Midbrain (tissue), 1 donor: ENCODE measurements around the gene FAAH2.
"Not testable (repeated sequence)": the region's sequence is repeated elsewhere in the genome, so short reads cannot be mapped to it uniquely, and the experiment has no call there.

Experiments used
- DNase-seq: peaks from one replicate; lab custom pipeline; 2025; lab: John Stamatoyannopoulos, UW

The FAAH2 gene

GRCh38 chrX:57286507-57287251 lies at the start of gene FAAH2:
TSS of gene FAAH2 (plus strand) at chrX:57286706. CDS start at chrX:57286826, 120 bp downstream.
- DNase-seq, result no peak

DNA sequence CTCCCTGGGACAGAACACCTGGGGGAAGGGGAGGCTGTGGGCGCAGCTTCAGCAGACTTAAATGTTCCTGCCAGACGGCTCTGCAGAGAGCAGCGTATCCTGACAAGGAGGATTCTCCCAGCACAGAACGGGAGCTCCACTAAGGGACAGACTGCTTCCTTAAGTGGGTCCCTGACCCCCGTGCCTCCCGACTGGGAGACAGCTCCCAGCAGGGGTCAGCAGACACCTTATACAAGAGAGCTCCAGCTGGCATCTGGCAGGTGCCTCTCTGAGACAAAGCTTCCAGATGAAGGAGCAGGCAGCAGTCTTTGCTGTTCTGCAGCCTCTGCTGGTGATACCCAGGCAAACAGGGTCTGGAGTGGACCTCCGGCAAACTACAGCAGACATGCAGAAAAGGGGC lies 44.5 kb upstream of the FAAH2 start:
- no peak for DNase-seq

GRCh38 chrX:57251965-57252364 lies 34.5 kb upstream of the FAAH2 start:
- no peak for DNase-seq

DNA sequence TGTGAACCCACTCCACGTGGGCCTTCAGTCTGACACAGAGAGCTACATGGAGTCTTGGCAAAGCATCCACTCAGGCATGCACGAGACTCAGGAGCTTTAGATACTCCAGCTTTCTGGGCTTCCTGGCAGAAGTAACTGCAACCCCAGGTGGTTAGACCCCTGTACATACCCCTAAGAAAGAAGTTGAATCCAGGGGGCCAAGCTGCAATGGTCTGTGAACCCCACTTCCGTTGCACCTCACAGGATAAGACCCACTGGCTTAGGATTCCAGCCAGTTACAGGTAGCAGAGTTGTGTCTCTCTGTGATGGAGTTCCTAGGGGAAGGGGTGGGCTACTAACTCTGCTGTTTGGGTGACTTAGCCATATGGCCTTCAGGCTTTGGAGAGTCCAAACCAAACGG lies 21.4 kb upstream of the FAAH2 start:
- DNase-seq, result no peak

DNA sequence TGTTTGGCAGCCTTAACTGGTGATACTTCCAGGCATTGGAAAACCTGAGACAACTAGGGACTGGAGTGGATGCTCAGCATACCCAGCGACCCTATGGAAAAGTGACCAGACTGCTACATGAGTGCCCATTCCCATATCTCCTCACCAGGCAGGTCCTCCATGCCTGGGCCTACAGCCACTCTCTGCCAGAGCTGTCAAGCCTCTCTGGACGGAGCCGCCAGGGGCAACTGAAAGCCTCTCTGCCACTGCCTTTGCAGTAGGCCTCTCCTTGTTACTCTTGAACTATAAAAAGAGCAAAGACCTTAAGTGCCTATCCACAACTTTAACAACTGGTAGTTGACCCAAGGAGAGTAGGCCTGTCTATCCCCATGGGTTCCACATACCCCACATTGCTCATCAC lies 20.2 kb upstream of the FAAH2 start:
- no peak for DNase-seq

- no peak for DNase-seq
Observed at GRCh38 chrX:57266871-57267270, 19.6 kb upstream of the FAAH2 start.

- DNase-seq, result no peak
Observed at GRCh38 chrX:57267308-57267707, 19.2 kb upstream of the FAAH2 start.

GRCh38 chrX:57270980-57271379 lies 15.5 kb upstream of the FAAH2 start:
- DNase-seq, result no peak

DNA sequence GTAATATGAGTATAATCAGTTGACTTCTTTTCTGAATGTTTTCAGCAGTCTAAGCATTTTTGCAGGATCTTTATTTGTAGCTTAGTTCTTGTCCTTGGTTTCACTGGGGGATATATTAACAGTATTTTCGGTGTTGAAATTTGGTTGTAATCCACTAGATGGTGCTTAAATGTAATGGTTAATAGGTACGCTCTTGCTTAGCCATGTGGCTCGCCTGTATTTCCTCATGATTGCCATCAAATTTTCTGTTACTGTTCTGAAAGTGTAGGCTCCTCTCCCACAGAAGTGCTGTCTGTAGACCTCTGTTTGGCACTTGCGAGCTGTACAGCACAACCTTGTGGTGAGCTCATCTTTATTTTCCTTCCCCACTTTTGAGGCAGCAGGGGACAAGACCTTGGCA lies 3.9 kb upstream of the FAAH2 start:
- DNase-seq, result no peak

DNA sequence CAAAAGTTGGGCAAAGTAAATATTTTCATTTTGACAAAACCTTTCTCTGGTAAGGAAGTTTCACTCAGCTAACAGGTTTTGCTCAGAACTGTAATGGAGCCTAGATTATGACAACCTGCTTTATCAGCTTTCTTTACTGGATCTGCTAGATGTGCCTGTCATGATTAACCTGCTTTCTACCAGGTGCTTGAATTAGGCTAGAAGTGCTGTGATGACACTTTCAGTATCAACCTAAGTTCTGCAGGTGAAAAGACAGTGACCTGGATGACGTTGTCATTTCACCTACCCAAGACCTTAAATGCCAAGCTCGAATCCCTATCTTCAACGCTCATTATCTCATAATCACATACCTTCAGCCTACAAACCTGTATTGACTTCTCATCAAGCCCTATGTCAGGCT lies 1.5 kb upstream of the FAAH2 start:
- no peak for DNase-seq

- no peak for DNase-seq
Observed at GRCh38 chrX:57289089-57289488, 2.6 kb downstream of the FAAH2 start.

DNA sequence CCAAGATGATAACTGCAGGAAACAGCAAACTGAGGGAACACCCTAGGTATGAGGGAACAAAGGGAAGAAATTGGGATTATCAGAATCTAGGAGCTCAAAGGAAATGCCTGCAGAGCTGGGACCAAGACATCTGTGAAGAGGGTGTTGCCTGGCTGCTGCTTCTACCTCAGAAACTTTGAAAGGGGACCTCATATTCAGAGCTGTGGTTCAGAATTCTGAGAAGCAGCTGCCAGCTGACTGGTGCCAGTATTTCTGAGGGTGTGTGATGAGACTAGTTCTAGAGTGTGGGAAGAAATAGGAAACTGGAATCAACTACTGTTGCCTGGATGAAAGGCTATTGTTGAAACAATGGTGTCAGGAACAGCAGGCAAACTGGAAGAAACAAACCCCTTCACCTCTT lies 8.5 kb downstream of the FAAH2 start:
- no peak for DNase-seq

DNA sequence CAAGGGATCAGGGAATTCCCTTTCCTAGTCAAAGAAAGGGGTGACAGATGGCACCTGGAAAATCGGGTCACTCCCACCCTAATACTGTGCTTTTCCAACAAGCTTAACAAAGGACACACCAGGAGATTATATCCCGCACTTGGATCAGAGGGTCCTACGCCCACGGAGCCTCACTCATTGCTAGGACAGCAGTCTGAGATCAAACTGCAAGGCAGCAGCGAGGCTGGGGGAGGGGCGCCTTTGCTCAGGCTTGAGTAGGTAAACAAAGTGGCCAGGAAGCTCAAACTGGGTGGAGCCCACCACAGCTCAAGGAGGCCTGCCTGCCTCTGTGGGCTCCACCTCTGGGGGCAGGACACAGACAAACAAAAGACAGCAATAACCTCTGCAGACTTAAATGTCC lies 9.2 kb downstream of the FAAH2 start:
- DNase-seq, result not testable (repeated sequence)

DNA sequence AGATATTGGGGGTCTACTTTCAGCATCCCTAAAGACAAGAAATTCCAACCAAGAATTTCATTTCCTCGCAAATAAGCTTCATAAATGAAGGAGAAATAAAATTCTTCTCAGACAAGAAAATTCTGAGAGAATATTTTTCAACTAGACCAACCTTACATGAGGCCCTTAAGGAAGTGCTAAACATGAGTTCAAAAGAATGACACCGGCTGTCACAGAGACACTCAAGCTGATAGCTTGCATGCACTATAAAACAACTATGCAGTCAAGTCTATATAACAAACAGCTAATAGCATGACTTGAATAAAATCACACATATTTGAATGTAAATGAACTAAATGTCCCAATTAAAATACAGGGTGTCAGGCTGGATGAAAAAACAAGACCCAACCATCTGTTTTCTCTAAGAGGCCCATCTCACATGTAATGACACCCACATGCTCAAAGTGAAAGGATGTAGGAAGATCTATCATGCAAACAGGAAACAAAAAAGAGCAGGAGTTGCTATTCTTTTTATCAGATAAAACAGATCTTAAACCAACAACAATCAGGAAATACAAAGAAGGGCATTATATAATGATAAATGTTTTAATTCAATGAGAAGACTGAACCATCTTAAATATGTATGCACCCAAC lies 27.2 kb downstream of the FAAH2 start:
- no peak for DNase-seq

- DNase-seq, result no peak
Observed at GRCh38 chrX:57329008-57329407, 42.5 kb downstream of the FAAH2 start.

GRCh38 chrX:57335790-57336189 lies 49.3 kb downstream of the FAAH2 start:
- not testable (repeated sequence) for DNase-seq

GRCh38 chrX:57353472-57354132 lies 67.1 kb downstream of the FAAH2 start:
- DNase-seq, result no peak

- DNase-seq, result no peak
Observed at GRCh38 chrX:57364145-57364544, 77.6 kb downstream of the FAAH2 start.

DNA sequence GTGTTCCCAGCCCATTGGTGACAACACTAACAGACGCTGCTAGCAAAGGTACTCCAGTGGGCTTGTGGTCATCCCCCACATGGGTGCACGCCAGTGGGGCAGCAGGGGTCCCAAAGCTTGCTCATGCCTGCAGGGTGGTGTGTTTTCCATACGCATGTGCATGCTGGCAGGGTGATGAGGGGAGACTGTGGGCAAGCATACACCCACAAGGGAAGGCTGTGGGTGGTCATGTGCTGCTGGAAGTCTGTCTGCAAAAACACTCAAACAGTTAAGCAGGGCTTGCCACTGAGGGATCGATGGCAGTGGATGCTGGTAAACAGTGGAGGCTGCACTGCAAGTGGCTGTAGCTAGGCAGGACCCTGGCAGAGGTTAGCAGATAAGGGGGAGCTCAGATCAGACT lies 79.9 kb downstream of the FAAH2 start:
- no peak for DNase-seq

DNA sequence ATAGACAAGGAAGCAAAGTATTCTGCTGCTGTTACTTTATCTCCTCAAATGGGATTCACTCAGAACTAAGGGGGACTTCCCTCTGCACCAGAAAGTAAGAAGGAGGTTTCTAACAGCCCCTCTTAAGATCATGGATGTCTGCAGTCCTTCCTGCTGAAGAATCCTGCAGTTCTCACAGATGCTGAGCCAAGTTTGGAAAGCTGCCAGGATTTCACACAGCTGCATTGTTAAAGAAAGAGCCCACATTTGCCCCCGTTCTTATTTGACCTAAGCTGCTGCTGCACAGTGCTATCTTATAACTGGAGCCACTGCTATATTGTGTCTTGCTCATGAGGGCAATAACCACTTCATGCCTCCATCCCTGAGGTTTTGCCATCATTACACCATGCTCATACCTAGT lies 81.1 kb downstream of the FAAH2 start:
- DNase-seq, result peak; percentile 10

- no peak for DNase-seq
Observed at GRCh38 chrX:57368158-57368557, 81.7 kb downstream of the FAAH2 start.

DNA sequence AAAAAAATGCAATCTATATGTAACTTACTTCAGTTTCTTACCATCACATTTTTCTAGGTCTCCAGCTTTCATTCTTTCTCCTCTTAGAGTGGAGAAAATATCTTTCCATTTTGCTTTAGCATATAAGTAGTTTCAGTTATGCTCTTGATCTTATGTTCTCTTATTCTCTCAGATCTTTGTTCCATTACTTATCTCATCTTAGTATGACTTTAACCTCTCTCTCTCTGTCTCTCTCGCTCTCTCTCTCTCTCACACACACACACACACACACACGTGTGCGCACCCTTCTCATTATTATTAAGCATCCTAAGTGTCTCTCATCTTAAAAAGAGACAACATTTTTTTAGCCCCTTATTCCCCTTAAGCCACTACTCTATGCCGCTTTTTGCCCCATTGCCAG lies 92.8 kb downstream of the FAAH2 start:
- DNase-seq, result no peak
